ENCODE data around the gene NR1I3. TPM values are rescaled to one million over a fixed set of nuclear protein-coding genes. Genes with fewer than 3 reads are reported as not detected.

Gene NR1I3
- total and polyA plus RNA-seq, 2 of the 13 experiments (the other 11 are each of a cell fraction or from before 2014, with no cell fraction given), result 0.62 to 0.95 TPM

DNA sequence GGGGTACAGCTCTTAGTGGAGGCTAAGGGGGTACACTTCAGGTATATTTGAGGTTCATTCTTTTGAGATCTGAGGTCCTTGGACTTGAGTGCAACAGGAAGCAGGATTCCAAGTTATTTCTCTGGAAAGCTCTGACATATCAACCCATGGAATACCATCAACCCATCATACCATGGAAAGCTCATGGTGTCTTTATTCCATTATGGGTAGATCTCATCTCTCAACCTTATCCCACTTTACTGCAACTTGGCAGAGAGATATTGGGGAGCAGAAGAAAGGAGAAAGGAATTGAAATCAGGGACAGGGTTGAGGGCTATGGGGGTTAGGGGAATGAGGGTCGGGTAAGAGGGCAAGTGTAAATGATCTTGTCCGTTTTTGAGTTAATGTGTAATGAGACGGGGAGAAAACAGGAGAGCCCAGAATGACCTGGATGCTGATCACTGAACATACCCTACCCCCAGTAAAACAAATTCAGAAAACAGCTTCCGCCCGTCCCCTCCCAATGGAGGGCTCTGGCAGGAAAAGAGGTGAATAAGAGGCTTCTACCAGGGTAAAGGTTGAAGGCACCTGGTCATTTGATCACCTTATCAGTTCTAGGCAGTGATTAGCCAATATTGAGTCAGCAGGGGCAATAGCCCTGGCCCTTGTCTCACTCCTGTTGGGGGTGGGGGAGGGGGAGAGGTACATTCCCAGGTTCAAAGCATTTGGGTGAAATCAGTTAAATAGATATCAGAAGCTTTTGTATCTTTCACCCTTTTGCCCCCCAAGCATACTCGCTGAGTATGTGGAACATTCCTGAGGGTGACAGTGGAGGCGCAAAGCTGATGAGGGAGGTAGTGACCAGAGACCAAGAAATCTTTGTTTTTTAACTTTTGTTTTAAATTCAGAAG, 14.0 kb downstream of the NR1I3 start (continued):
- peak; percentile 60; the same call in 1 of the 2 replicates for TF ChIP-seq FOSL1 (CRISPR knock-in tag; IDR thresholded peaks at IDR 0.05; ENCODE audit: borderline replicate concordance)
- TF ChIP-seq ZBTB20 (CRISPR knock-in tag; IDR thresholded peaks at IDR 0.05; ENCODE audit: borderline replicate concordance, low read depth), result peak; percentile 60; the same call in 1 of the 2 replicates
- no peak for TF ChIP-seq SP4 (CRISPR knock-in tag; IDR thresholded peaks at IDR 0.05)
- TF ChIP-seq GABPB1 (CRISPR knock-in tag; IDR thresholded peaks at IDR 0.05), result peak; percentile 15; the same call in 1 of the 2 replicates
- no peak for TF ChIP-seq ATM (IDR thresholded peaks at IDR 0.05; ENCODE audit: borderline replicate concordance)
- TF ChIP-seq, protein P1, sequence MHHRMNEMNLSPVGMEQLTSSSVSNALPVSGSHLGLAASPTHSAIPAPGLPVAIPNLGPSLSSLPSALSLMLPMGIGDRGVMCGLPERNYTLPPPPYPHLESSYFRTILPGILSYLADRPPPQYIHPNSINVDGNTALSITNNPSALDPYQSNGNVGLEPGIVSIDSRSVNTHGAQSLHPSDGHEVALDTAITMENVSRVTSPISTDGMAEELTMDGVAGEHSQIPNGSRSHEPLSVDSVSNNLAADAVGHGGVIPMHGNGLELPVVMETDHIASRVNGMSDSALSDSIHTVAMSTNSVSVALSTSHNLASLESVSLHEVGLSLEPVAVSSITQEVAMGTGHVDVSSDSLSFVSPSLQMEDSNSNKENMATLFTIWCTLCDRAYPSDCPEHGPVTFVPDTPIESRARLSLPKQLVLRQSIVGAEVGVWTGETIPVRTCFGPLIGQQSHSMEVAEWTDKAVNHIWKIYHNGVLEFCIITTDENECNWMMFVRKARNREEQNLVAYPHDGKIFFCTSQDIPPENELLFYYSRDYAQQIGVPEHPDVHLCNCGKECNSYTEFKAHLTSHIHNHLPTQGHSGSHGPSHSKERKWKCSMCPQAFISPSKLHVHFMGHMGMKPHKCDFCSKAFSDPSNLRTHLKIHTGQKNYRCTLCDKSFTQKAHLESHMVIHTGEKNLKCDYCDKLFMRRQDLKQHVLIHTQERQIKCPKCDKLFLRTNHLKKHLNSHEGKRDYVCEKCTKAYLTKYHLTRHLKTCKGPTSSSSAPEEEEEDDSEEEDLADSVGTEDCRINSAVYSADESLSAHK (CRISPR knock-in tag; IDR thresholded peaks at IDR 0.05; ENCODE audit: borderline replicate concordance), result no peak
- TF ChIP-seq CCDC6 (CRISPR knock-in tag; IDR thresholded peaks at IDR 0.05), result peak; percentile 54; the same call in 1 of the 2 replicates
- TF ChIP-seq MEIS2 (CRISPR knock-in tag; IDR thresholded peaks at IDR 0.05), result peak; percentile 62; the same call in 1 of the 2 replicates
- TF ChIP-seq, protein P2, sequence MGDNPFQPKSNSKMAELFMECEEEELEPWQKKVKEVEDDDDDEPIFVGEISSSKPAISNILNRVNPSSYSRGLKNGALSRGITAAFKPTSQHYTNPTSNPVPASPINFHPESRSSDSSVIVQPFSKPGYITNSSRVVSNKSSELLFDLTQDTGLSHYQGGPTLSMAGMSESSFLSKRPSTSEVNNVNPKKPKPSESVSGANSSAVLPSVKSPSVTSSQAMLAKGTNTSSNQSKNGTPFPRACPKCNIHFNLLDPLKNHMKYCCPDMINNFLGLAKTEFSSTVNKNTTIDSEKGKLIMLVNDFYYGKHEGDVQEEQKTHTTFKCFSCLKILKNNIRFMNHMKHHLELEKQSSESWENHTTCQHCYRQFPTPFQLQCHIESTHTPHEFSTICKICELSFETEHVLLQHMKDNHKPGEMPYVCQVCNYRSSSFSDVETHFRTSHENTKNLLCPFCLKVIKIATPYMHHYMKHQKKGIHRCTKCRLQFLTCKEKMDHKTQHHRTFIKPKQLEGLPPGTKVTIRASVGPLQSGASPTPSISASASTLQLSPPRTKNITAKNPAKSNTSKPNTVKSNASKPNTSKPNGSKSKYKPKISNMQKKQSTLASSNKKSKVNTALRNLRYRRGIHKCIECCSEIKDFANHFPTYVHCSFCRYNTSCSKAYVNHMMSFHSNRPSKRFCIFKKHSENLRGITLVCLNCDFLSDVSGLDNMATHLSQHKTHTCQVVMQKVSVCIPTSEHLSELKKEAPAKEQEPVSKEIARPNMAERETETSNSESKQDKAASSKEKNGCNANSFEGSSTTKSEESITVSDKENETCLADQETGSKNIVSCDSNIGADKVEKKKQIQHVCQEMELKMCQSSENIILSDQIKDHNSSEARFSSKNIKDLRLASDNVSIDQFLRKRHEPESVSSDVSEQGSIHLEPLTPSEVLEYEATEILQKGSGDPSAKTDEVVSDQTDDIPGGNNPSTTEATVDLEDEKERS (CRISPR knock-in tag; IDR thresholded peaks at IDR 0.05), result 0 out of 2 replicates have a peak, but pooled peaks have one; percentile 11
- TF ChIP-seq, protein P3, sequence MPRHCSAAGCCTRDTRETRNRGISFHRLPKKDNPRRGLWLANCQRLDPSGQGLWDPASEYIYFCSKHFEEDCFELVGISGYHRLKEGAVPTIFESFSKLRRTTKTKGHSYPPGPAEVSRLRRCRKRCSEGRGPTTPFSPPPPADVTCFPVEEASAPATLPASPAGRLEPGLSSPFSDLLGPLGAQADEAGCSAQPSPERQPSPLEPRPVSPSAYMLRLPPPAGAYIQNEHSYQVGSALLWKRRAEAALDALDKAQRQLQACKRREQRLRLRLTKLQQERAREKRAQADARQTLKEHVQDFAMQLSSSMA (CRISPR knock-in tag; IDR thresholded peaks at IDR 0.05), result no peak
- TF ChIP-seq KLF6 (CRISPR knock-in tag; IDR thresholded peaks at IDR 0.05), result no peak
- TF ChIP-seq SP5 (CRISPR knock-in tag; IDR thresholded peaks at IDR 0.05; ENCODE audit: borderline replicate concordance, low read depth), result peak; percentile 87
- peak; percentile 88 to 99; a peak in 3 of 4 replicates for TF ChIP-seq EP300 (IDR thresholded peaks at IDR 0.05; ENCODE audit: low read depth in 2 of 2, low read length in 2 of 2)
- TF ChIP-seq EP300 (CRISPR knock-in tag; IDR thresholded peaks at IDR 0.05; ENCODE audit: borderline replicate concordance), result peak; percentile 96
- no peak for TF ChIP-seq KLF11 (CRISPR knock-in tag; IDR thresholded peaks at IDR 0.05)
- TF ChIP-seq, protein P4, sequence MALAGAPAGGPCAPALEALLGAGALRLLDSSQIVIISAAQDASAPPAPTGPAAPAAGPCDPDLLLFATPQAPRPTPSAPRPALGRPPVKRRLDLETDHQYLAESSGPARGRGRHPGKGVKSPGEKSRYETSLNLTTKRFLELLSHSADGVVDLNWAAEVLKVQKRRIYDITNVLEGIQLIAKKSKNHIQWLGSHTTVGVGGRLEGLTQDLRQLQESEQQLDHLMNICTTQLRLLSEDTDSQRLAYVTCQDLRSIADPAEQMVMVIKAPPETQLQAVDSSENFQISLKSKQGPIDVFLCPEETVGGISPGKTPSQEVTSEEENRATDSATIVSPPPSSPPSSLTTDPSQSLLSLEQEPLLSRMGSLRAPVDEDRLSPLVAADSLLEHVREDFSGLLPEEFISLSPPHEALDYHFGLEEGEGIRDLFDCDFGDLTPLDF (CRISPR knock-in tag; IDR thresholded peaks at IDR 0.05), result no peak
- TF ChIP-seq HOXD1 (CRISPR knock-in tag; IDR thresholded peaks at IDR 0.05), result 0 out of 2 replicates have a peak, but pooled peaks have one; percentile 80
- TF ChIP-seq, protein P5, sequence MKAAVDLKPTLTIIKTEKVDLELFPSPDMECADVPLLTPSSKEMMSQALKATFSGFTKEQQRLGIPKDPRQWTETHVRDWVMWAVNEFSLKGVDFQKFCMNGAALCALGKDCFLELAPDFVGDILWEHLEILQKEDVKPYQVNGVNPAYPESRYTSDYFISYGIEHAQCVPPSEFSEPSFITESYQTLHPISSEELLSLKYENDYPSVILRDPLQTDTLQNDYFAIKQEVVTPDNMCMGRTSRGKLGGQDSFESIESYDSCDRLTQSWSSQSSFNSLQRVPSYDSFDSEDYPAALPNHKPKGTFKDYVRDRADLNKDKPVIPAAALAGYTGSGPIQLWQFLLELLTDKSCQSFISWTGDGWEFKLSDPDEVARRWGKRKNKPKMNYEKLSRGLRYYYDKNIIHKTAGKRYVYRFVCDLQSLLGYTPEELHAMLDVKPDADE (CRISPR knock-in tag; IDR thresholded peaks at IDR 0.05), result 0 out of 2 replicates have a peak, but pooled peaks have one; percentile 33
- TF ChIP-seq NCOA1 (CRISPR knock-in tag; IDR thresholded peaks at IDR 0.05), result 0 out of 2 replicates have a peak, but pooled peaks have one; percentile 18
